ENCODE data around the gene ZDHHC1.

ZDHHC1 gene

GRCh38 chr16:67350324-67350723, 66.0 kb downstream of the ZDHHC1 start:
- FAIRE-seq, result no peak

GRCh38 chr16:67349172-67349571, 67.1 kb downstream of the ZDHHC1 start:
- no peak for FAIRE-seq

GRCh38 chr16:67346341-67346740, 69.9 kb downstream of the ZDHHC1 start:
- no peak for FAIRE-seq

GRCh38 chr16:67345401-67345800, 70.9 kb downstream of the ZDHHC1 start:
- FAIRE-seq, result no peak
